Measurements from ENCODE around the gene SPEN. TPM values are rescaled to one million over a fixed set of nuclear protein-coding genes. Genes with fewer than 3 reads are reported as not detected.

The SPEN gene
- total RNA-seq, 1 donor from 2014 or later, result 54.0 TPM

DNA sequence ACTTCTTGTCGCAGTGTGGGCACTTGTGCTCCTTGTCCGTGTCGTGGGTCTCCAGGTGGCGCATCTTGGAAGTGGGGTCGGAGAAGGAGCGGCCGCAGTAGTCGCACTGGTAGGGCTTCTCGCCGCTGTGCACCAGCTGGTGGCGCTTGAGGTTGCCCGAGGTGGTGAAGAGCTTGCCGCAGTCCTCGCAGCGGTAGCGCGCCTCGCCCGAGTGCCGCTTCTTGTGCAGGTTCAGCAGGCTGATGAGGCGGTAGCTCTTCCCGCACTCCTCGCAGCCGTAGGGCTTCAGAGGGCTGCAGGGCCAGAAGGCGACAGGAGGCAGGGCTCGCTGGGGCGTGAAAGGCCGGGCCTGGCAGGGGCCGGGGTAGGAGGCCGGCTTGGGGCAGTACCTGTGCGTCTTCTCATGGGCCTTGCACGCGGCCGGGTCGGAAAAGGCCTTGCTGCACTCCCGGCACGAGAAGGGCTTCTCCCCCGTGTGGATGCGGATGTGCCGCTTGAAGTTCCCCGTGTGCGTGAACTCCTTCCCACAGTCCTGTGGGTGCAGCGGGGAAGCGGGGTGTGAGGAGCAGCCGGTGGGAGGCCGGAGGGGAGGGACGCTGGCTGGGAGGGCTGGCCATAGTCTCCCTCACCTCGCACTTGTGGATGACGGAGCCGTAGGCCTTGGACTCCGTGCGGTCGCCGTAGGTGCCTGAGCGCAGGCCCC, 97.0 kb downstream of the SPEN start:
- DNase-seq (ENCODE audit: extremely low spot score, unreplicated experiment), result no peak

DNA sequence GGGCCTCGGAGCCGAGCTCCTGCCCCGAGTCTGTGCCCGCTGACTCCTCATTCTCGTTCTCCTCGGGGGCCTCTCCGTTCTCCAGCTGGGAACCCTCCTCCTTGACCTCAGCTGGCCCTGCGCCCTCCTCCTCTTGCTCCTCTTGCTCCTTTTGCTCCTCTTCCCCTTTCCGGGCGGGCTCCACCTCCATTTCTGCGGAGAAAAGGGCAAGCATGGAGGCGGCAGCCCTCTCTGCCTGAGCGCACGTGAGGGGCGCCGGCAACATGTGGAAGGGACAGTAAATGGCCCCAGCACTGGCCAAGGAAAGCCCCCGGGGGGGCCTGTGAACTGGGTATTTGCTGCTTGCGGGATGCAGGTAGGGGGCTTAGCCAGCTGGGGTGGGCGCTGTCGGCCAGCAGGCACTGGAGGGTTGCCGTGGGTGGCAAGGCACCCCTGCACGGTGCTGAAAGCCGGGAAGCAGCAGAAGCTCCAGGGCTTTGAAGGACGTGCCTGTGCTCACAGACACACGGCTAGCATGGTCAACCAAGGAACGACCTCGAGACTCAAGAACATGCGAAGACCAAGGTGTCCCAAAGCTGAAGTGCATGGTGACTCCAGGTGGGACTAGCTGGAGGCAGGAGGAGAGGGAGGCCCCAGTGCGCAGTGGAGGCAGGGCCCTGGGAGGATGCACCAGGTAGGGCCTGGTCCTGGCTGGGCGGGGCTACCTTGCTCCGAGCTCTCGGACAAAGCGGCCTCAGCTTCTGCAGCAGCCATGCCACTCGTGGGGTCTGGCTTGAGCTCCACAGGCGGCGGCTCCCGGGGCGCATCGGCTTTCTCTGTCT, 97.7 kb downstream of the SPEN start:
- no peak overlapping the region for H3K4me3 Mint-ChIP-seq (ENCODE audit: unreplicated experiment)
- no peak overlapping the region for H3K27ac Mint-ChIP-seq (ENCODE audit: unreplicated experiment)
- no peak for DNase-seq (ENCODE audit: extremely low spot score, unreplicated experiment)
- peaks cover 31% of the 10 kb centered on the region for H3K4me1 Mint-ChIP-seq (ENCODE audit: unreplicated experiment)
- no peaks in the 10 kb centered on the region for H3K9me3 Mint-ChIP-seq (ENCODE audit: unreplicated experiment)
- TF ChIP-seq, protein P1, sequence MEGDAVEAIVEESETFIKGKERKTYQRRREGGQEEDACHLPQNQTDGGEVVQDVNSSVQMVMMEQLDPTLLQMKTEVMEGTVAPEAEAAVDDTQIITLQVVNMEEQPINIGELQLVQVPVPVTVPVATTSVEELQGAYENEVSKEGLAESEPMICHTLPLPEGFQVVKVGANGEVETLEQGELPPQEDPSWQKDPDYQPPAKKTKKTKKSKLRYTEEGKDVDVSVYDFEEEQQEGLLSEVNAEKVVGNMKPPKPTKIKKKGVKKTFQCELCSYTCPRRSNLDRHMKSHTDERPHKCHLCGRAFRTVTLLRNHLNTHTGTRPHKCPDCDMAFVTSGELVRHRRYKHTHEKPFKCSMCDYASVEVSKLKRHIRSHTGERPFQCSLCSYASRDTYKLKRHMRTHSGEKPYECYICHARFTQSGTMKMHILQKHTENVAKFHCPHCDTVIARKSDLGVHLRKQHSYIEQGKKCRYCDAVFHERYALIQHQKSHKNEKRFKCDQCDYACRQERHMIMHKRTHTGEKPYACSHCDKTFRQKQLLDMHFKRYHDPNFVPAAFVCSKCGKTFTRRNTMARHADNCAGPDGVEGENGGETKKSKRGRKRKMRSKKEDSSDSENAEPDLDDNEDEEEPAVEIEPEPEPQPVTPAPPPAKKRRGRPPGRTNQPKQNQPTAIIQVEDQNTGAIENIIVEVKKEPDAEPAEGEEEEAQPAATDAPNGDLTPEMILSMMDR (IDR thresholded peaks at IDR 0.05), result no peak
- H3K27me3 Mint-ChIP-seq (ENCODE audit: unreplicated experiment), result no peaks in the 10 kb centered on the region
- peaks cover 20% of the 10 kb centered on the region for H3K36me3 Mint-ChIP-seq (ENCODE audit: unreplicated experiment)

More for the DNA sequence above, 97.0 kb downstream of the SPEN start:
- peaks cover 30% of the 10 kb centered on the region for H3K4me1 Mint-ChIP-seq (ENCODE audit: unreplicated experiment)
- peaks cover 23% of the 10 kb centered on the region for H3K36me3 Mint-ChIP-seq (ENCODE audit: unreplicated experiment)
- no peak overlapping the region for H3K4me3 Mint-ChIP-seq (ENCODE audit: unreplicated experiment)
- H3K27ac Mint-ChIP-seq (ENCODE audit: unreplicated experiment), result no peak overlapping the region
- TF ChIP-seq, protein P1 (IDR thresholded peaks at IDR 0.05), result no peak
- no peaks in the 10 kb centered on the region for H3K27me3 Mint-ChIP-seq (ENCODE audit: unreplicated experiment)
- H3K9me3 Mint-ChIP-seq (ENCODE audit: unreplicated experiment), result no peaks in the 10 kb centered on the region

DNA sequence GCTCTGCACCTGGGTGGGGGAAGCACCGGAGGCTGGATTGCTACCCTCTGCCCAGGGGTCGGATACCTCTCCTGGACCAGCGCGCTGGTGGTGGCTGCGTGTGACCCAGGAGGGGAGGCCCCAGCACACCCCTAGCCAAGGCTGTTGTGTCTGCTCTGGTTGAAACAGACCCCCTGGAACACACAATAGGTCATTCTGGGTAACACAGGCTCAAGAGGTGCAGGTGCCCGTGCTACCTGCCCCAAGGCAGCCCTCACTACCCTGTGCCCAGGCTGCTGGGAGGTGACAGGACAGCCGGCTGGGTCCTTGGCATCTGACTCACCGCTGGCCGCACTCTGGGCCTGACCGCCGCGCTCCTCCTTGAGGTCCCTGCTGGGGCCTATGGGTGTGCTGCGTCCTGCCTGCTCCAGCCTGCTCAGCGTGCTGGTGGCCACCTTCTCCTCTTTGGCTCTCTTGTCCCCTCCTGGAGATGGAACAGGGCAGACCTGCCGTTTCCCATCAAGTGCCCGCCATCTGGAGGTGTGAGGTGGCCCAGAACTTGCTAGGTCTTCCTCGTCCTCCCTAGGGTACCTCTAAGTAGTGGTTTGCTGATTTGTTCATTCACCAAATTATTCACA, 98.4 kb downstream of the SPEN start:
- Mint-ChIP-seq H3K36me3 (ENCODE audit: unreplicated experiment) (peaks cover 20% of the 10 kb centered on the region), H3K27ac (ENCODE audit: unreplicated experiment) (no peak overlapping the region), H3K4me3 (ENCODE audit: unreplicated experiment) (no peak overlapping the region), H3K9me3 (ENCODE audit: unreplicated experiment) (no peaks in the 10 kb centered on the region), H3K27me3 (ENCODE audit: unreplicated experiment) (no peaks in the 10 kb centered on the region), H3K4me1 (ENCODE audit: unreplicated experiment) (peaks cover 33% of the 10 kb centered on the region)
- TF ChIP-seq, protein P1 (IDR thresholded peaks at IDR 0.05), result no peak
- no peak for DNase-seq (ENCODE audit: extremely low spot score, unreplicated experiment)

DNA sequence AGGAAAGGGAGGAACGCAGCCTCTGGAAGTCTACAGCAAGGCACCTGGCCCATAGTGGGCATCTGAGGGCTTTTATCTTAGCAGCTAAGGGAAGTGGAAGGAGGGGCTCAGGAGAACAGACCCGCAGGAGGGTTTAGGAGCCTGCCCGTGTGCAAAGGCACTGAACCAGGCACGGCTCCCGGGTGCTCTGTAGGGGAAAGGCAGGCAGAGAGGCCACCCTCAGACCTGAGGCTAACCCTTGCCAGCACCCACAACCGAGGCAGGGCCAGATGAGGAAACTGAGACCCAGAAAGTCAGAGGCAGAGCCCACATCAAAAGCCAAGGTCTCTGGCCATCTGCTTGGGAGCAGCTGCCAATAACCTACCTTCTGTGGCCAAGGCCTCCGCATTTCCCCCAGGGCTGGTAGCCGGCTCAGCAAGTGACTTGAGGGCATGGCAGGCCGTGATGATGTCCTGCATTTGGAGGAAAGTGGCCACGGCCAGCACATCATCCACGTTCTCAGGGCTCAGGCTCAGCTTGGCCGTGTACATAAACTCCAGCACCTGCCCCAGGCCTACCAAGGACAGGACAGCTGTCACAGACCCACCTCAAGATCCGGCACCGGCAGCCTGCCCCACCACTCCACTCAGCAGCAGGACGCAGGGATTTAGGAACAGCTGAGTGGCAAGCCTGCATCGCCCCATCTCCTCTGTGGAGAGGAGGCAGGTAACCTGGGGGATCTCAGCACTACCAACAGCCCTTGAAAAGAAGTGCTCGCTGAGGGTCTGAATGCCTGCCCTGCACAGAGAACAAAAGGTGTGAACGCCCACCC, 99.3 kb downstream of the SPEN start:
- Mint-ChIP-seq H3K9me3 (ENCODE audit: unreplicated experiment) (no peaks in the 10 kb centered on the region), H3K27ac (ENCODE audit: unreplicated experiment) (no peak overlapping the region), H3K4me1 (ENCODE audit: unreplicated experiment) (peaks cover 41% of the 10 kb centered on the region), H3K36me3 (ENCODE audit: unreplicated experiment) (peaks cover 15% of the 10 kb centered on the region), H3K27me3 (ENCODE audit: unreplicated experiment) (no peaks in the 10 kb centered on the region), H3K4me3 (ENCODE audit: unreplicated experiment) (no peak overlapping the region)
- DNase-seq (ENCODE audit: extremely low spot score, unreplicated experiment), result no peak
- TF ChIP-seq, protein P1 (IDR thresholded peaks at IDR 0.05), result no peak

All from osteocyte (in vitro differentiated cells).